B cell (primary cell): ENCODE measurements around the gene JAK2. TPM values are rescaled to one million over a fixed set of nuclear protein-coding genes. Genes with fewer than 3 reads are reported as not detected.

Source experiments
- ATAC-seq: fragments of 200-7000 bp; cut with Tn5 transposase; one replicate; pipeline ENCODE4 v1.10.0; 2021; ENCODE audit warnings: low read depth, mild to moderate bottlenecking, moderate number of reproducible peaks, moderate library complexity
- CTCF ChIA-PET: fragments of 350-600 bp; sonication (Branson Sonifier 250); formaldehyde crosslinking; loops from one replicate; lab custom pipeline; 2021; ENCODE audit warnings: antibody characterized with exemption, inconsistent platforms; lab: Charles Lee
- POLR2A ChIA-PET: fragments of 350-600 bp; sonication (Branson Sonifier 250); formaldehyde crosslinking; loops from one replicate; lab custom pipeline; 2021; ENCODE audit warnings: antibody characterized with exemption; lab: Charles Lee
- DNase-seq: peaks from one replicate; pipeline ENCODE4 v3.0.0; 2013
- H2AFZ ChIP-seq: 2 replicates; pipeline ENCODE4 v1.6.1; 2012; ENCODE audit warnings: mild to moderate bottlenecking, low read depth, low read length; ENCODE audit not compliant: insufficient read depth, poor library complexity, severe bottlenecking
- H3K27ac ChIP-seq, 2 donors: 1 replicate in 1 of 2; 2 replicates in 1 of 2; pipeline ENCODE4 v1.5.1; 2012 to 2013; ENCODE audit warnings: low read length in 2 of 2, mild to moderate bottlenecking in 2 of 2, moderate library complexity in 1 of 2
- H3K27me3 ChIP-seq, 4 experiments: fragments of 200-600 bp in 1 of 4; sonication (generic) in 1 of 4; replicated peaks in 1 of 4; 1 replicate in 2 of 4; 2 replicates in 2 of 4; pipeline versions ENCODE4 v1.6.1 to v1.7.0; 2013 to 2016; ENCODE audit warnings: low read length in 3 of 4, mild to moderate bottlenecking in 2 of 4, mixed read lengths in 1 of 4, moderate library complexity in 1 of 4; ENCODE audit not compliant: insufficient read depth in 4 of 4, control insufficient read depth in 3 of 4; ENCODE audit errors: control extremely low read depth in 1 of 4
- H3K36me3 ChIP-seq, 2 experiments: replicated peaks in 1 of 2; 1 replicate in 1 of 2; 2 replicates in 1 of 2; pipeline versions ENCODE4 v1.6.1 to v1.7.1; 2013; ENCODE audit warnings: low read length in 1 of 2; ENCODE audit not compliant: insufficient read depth in 2 of 2, control insufficient read depth in 1 of 2; ENCODE audit errors: control extremely low read depth in 1 of 2, extremely low read depth in 1 of 2
- H3K4me1 ChIP-seq, 2 donors: fragments of 200-600 bp in 1 of 2; sonication (generic) in 1 of 2; 1 replicate in 1 of 2; 2 replicates in 1 of 2; pipeline versions ENCODE4 v1.5.1 to v1.6.1; 2013 to 2017; ENCODE audit warnings: low read length in 2 of 2; ENCODE audit not compliant: control insufficient read depth in 2 of 2, insufficient read depth in 2 of 2
- H3K4me2 ChIP-seq: replicated peaks from 2 replicates; pipeline ENCODE3; 2012; ENCODE audit warnings: mild to moderate bottlenecking, low read depth, low read length; ENCODE audit not compliant: poor library complexity, severe bottlenecking
- H3K4me3 ChIP-seq, 5 experiments: fragments of 200-600 bp in 1 of 5; sonication (generic) in 1 of 5; 1 replicate in 3 of 5; 2 replicates in 2 of 5; pipeline versions ENCODE4 v1.5.1 to v1.7.0; 2011 to 2016; ENCODE audit warnings: low read length in 4 of 5, mild to moderate bottlenecking in 4 of 5, low read depth in 2 of 5, control low read depth in 1 of 5, moderate library complexity in 1 of 5; ENCODE audit not compliant: insufficient read depth in 1 of 5; ENCODE audit errors: control extremely low read depth in 1 of 5, extremely low read depth in 1 of 5
- H3K79me2 ChIP-seq: fragments of 200-600 bp; sonication (generic); one replicate; pipeline ENCODE4 v1.6.0; 2016; ENCODE audit warnings: low read length; ENCODE audit not compliant: control insufficient read depth, insufficient read depth
- H3K9ac ChIP-seq: fragments of 200-600 bp; sonication (generic); 2 replicates; pipeline ENCODE4 v1.6.1; 2017; ENCODE audit warnings: mild to moderate bottlenecking, low read length, moderate library complexity
- H3K9me3 ChIP-seq, 3 donors: one replicate each; pipeline versions ENCODE4 v1.6.1 to v1.7.1; 2013; ENCODE audit warnings: low read length in 2 of 3; ENCODE audit not compliant: control insufficient read depth in 2 of 3, insufficient read depth in 1 of 3; ENCODE audit errors: control extremely low read depth in 1 of 3
- H4K20me1 ChIP-seq: 2 replicates; pipeline ENCODE4 v1.6.0; 2012; ENCODE audit warnings: mild to moderate bottlenecking, low read length; ENCODE audit not compliant: insufficient read depth, control insufficient read depth, poor library complexity, severe bottlenecking
- H3K27ac Mint-ChIP-seq: one replicate; pipeline ENCODE4 v1.8.0; 2021; ENCODE audit warnings: mixed read lengths
- H3K27me3 Mint-ChIP-seq: one replicate; pipeline ENCODE4 v1.8.0; 2021; ENCODE audit warnings: mixed read lengths
- H3K4me1 Mint-ChIP-seq: one replicate; pipeline ENCODE4 v1.8.0; 2021; ENCODE audit warnings: mixed read lengths
- H3K4me3 Mint-ChIP-seq: one replicate; pipeline ENCODE4 v1.8.0; 2021; ENCODE audit warnings: mixed read lengths
- H3K9me3 Mint-ChIP-seq: one replicate; pipeline ENCODE4 v1.8.0; 2022; ENCODE audit warnings: mixed read lengths; ENCODE audit not compliant: insufficient read depth
- EZH2 ChIP-seq: IDR thresholded peaks from 2 replicates; pipeline ENCODE4 v1.6.1; 2012; ENCODE audit warnings: borderline replicate concordance, low read depth, mild to moderate bottlenecking, moderate library complexity, low read length; ENCODE audit not compliant: insufficient read depth, poor library complexity, severe bottlenecking
- WGBS: methylation state at CpG from one replicate; pipeline ENCODE4 v1.1.5; 2013; ENCODE audit warnings: missing lambda C conversion rate; ENCODE audit not compliant: insufficient coverage; 5-methylcytosine and 5-hydroxymethylcytosine counted together
- intact Hi-C: fragments of 100-400 bp; cut with micrococcal nuclease; formaldehyde crosslinking; loops from one replicate; pipeline ENCODE4 v1.10.0; 2022
- polyA plus RNA-seq: library from polyadenylated mRNA; depleted of rRNA; stranded (reverse); fragments of >200 nt; gene quantifications from 2 replicates; pipeline ENCODE4 v1.2.3, GENCODE V29; 2012
- total RNA-seq, 2 donors: library from RNA; stranded (reverse); fragments of 120-200 nt in 1 of 2; gene quantifications; 1 replicate in 1 of 2; 2 replicates in 1 of 2; pipeline versions ENCODE4 v1.2.3 to v1.2.4, GENCODE V29; 2013 to 2022
- TF ChIP-seq, protein P1 (sequence below): fragments of 200-600 bp; IDR thresholded peaks from one replicate; pipeline ENCODE4 v1.8.0; 2022; ENCODE audit warnings: antibody characterized with exemption, mild to moderate bottlenecking

Gene JAK2
- total and polyA plus RNA-seq, 2 donors (not counting 1 experiment from before 2014, with no cell fraction given): 8.0 to 24.6 TPM

DNA sequence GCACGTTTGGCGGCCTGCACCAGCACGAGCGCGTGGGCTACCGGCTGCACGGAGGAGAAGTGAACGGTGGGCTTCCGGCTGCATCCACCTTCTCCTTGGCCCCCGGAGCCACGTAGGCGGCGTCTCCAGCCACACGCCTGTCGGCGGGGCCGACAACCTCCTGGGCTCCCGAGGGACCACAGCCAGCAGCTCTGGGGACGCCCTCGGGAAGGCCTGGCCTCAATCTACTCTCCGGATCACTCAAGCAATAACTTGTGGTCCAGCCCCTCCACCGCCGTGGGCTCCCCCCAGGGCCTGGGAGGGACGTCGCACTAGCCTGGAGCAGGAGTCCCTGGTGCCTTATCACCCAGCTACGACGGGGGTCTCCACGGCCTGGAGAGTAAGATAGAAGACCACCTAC is 126.6 kb downstream of the JAK2 start:
- no peak overlapping the region for H3K4me3 Mint-ChIP-seq
- Histone ChIP-seq H4K20me1 (no peaks in the 10 kb centered on the region), H3K4me1 (no peaks in the 10 kb centered on the region), H2AFZ (no peak overlapping the region), H3K36me3 (peaks cover 2 to 40% of the 10 kb centered on the region in 2 experiments), H3K27ac (no peak overlapping the region), H3K9me3 (peaks cover 0 to 42% (median 3%) of the 10 kb centered on the region in 3 donors), H3K4me2 (no peak overlapping the region), H3K4me3 (no peak overlapping the region), H3K79me2 (no peaks in the 10 kb centered on the region), H3K9ac (no peak overlapping the region), H3K27me3 (no peaks in the 10 kb centered on the region)
- no peak for TF ChIP-seq EZH2
- TF ChIP-seq, protein P1, sequence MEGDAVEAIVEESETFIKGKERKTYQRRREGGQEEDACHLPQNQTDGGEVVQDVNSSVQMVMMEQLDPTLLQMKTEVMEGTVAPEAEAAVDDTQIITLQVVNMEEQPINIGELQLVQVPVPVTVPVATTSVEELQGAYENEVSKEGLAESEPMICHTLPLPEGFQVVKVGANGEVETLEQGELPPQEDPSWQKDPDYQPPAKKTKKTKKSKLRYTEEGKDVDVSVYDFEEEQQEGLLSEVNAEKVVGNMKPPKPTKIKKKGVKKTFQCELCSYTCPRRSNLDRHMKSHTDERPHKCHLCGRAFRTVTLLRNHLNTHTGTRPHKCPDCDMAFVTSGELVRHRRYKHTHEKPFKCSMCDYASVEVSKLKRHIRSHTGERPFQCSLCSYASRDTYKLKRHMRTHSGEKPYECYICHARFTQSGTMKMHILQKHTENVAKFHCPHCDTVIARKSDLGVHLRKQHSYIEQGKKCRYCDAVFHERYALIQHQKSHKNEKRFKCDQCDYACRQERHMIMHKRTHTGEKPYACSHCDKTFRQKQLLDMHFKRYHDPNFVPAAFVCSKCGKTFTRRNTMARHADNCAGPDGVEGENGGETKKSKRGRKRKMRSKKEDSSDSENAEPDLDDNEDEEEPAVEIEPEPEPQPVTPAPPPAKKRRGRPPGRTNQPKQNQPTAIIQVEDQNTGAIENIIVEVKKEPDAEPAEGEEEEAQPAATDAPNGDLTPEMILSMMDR: no peak
- no peak overlapping the region for H3K27ac Mint-ChIP-seq
- no peaks in the 10 kb centered on the region for H3K27me3 Mint-ChIP-seq
- ATAC-seq (no peak), DNase-seq (no peak)
- no peaks in the 10 kb centered on the region for H3K4me1 Mint-ChIP-seq
- no peaks in the 10 kb centered on the region for H3K9me3 Mint-ChIP-seq
- intact Hi-C loops: no loop called here
- 97% methylated on average over 28 of the region's 28 CpGs for WGBS
- ChIA-PET POLR2A (no interaction called here), CTCF (no interaction called here)

DNA sequence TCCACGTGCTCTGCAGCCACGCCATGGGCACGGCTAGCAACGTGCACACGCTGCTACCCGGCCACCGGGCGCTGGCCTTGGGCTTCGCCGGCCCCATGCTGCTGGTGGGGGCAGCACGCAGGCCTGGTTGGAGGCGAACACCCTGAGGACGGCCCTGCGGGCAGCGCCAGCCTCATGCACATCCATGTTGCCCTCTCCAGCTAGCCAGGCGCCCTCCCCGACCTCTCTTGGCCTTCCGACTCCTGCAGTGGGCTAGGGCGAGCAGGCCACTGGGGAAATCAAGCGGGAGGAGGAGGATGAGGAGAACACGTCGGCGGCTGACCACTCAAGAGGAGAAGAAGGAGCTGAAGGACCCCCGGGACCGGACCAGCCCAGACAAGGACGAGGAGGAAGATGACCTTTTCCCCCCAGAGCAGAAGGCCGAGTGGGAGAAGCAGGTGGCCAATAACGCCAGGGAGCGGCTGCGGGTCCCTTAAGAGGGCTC is 127.1 kb downstream of the JAK2 start:
- no peaks in the 10 kb centered on the region for H3K27me3 Mint-ChIP-seq
- no peak overlapping the region for H3K4me3 Mint-ChIP-seq
- no peak overlapping the region for H3K27ac Mint-ChIP-seq
- H3K27ac ChIP-seq: no peak overlapping the region
- H3K4me1 Mint-ChIP-seq: no peaks in the 10 kb centered on the region
- H3K4me1 ChIP-seq: no peaks in the 10 kb centered on the region
- no peaks in the 10 kb centered on the region for H3K27me3 ChIP-seq
- no peak overlapping the region for H3K4me3 ChIP-seq
- peaks cover 2 to 40% of the 10 kb centered on the region in 2 experiments for H3K36me3 ChIP-seq
- ChIA-PET CTCF (no interaction called here), POLR2A (no interaction called here)
- ATAC-seq (no peak), DNase-seq (no peak)
- 98% methylated on average over 27 of the region's 30 CpGs for WGBS
- TF ChIP-seq, protein P1: no peak
- no peak for TF ChIP-seq EZH2
- H3K9ac ChIP-seq: no peak overlapping the region
- no peak overlapping the region for H3K4me2 ChIP-seq
- no peak overlapping the region for H2AFZ ChIP-seq
- H4K20me1 ChIP-seq: no peaks in the 10 kb centered on the region
- H3K9me3 Mint-ChIP-seq: no peaks in the 10 kb centered on the region
- no peaks in the 10 kb centered on the region for H3K79me2 ChIP-seq
- peaks cover 0 to 42% (median 3%) of the 10 kb centered on the region in 3 donors for H3K9me3 ChIP-seq
- intact Hi-C loops: no loop called here
